Fibroblast of lung (primary cell): ENCODE results near the gene INTS4. TPM values are rescaled to one million over a fixed set of nuclear protein-coding genes. Genes with fewer than 3 reads are reported as not detected.
"Not testable (repeated sequence)": the region's sequence is repeated elsewhere in the genome, so short reads cannot be mapped to it uniquely, and the experiment has no call there.

ENCODE experiments used
- DNase-seq, 2 donors: peaks; one replicate each; pipeline versions ENCODE4 v3.0.0 to v3.0.0-alpha.2; 2010; ENCODE audit warnings: low read depth in 2 of 2
- H2AFZ ChIP-seq: 2 replicates; pipeline ENCODE4 v1.5.1; 2012; ENCODE audit warnings: low read length, control low read depth, inconsistent platforms
- H3K27ac ChIP-seq: 2 replicates; pipeline ENCODE4 v1.5.1; 2011; ENCODE audit warnings: low read length, control low read depth; ENCODE audit not compliant: insufficient read depth
- H3K27me3 ChIP-seq: 2 replicates; pipeline ENCODE4 v1.5.1; 2011; ENCODE audit warnings: mild to moderate bottlenecking, low read length; ENCODE audit not compliant: control insufficient read depth, insufficient read depth
- H3K36me3 ChIP-seq: 2 replicates; pipeline ENCODE4 v1.5.1; 2011; ENCODE audit warnings: low read length; ENCODE audit not compliant: control insufficient read depth, insufficient read depth
- H3K4me1 ChIP-seq: 2 replicates; pipeline ENCODE4 v1.5.1; 2011; ENCODE audit warnings: low read length; ENCODE audit not compliant: control insufficient read depth, insufficient read depth; ENCODE audit errors: extremely low read depth
- H3K4me2 ChIP-seq: 2 replicates; pipeline ENCODE4 v1.5.1; 2011; ENCODE audit warnings: low read length, control low read depth; ENCODE audit not compliant: insufficient read depth; ENCODE audit errors: extremely low read depth
- H3K4me3 ChIP-seq, 4 experiments: fragments of 200-600 bp in 1 of 4; sonication (generic) in 1 of 4; replicated peaks in 1 of 4; 2 replicates each; pipeline ENCODE4 v1.5.1; 2011 to 2016; ENCODE audit warnings: low read length in 4 of 4, low read depth in 3 of 4, mild to moderate bottlenecking in 3 of 4, control low read depth in 2 of 4, inconsistent platforms in 1 of 4, mixed read lengths in 1 of 4; ENCODE audit not compliant: insufficient read depth in 1 of 4; ENCODE audit errors: control extremely low read depth in 1 of 4
- H3K79me2 ChIP-seq: 2 replicates; pipeline ENCODE4 v1.5.1; 2012; ENCODE audit warnings: mild to moderate bottlenecking, low read length, inconsistent platforms; ENCODE audit not compliant: control insufficient read depth, insufficient read depth
- H3K9ac ChIP-seq: 2 replicates; pipeline ENCODE4 v1.5.1; 2011; ENCODE audit warnings: mild to moderate bottlenecking, low read length, control low read depth; ENCODE audit not compliant: insufficient read depth
- H3K9me3 ChIP-seq: 2 replicates; pipeline ENCODE4 v1.5.1; 2012; ENCODE audit warnings: low read depth, low read length; ENCODE audit not compliant: control insufficient read depth, insufficient read depth
- H4K20me1 ChIP-seq: 2 replicates; pipeline ENCODE4 v1.5.1; 2011; ENCODE audit warnings: low read length; ENCODE audit not compliant: control insufficient read depth, insufficient read depth; ENCODE audit errors: extremely low read depth
- CTCF ChIP-seq, 2 donors: IDR thresholded peaks in 1 of 2; conservative IDR thresholded peaks in 1 of 2; 1 replicate in 1 of 2; 2 replicates in 1 of 2; pipeline ENCODE4 v1.5.1; 2011 to 2012; ENCODE audit warnings: low read length in 2 of 2, control low read depth in 1 of 2, inconsistent platforms in 1 of 2, low read depth in 1 of 2, mild to moderate bottlenecking in 1 of 2
- EZH2 ChIP-seq: IDR thresholded peaks from 2 replicates; pipeline ENCODE4 v1.5.1; 2012; ENCODE audit warnings: low read length, control low read depth, mild to moderate bottlenecking; ENCODE audit errors: missing control alignments
- polyA plus RNA-seq, 2 donors: library from polyadenylated mRNA; depleted of rRNA in 1 of 2; stranded (reverse) in 1 of 2; unstranded in 1 of 2; fragments of >200 nt; gene quantifications; 2 replicates each; pipeline ENCODE4 v1.2.1, GENCODE V29; 2011 to 2012; ENCODE audit warnings: missing spikeins in 1 of 2
- total RNA-seq: library from RNA; depleted of rRNA; stranded (reverse); fragments of >200 nt; gene quantifications from 2 replicates; pipeline ENCODE4 v1.2.1, GENCODE V29; 2014

INTS4 gene
- total and polyA plus RNA-seq, 2 donors (not counting 1 experiment from before 2014, with no cell fraction given) = 17.2 to 38.6 TPM

GRCh38 chr11:77868744-77869143, 125.7 kb downstream of the INTS4 start:
- no peak overlapping the region for H3K4me2 ChIP-seq
- DNase-seq = no peak
- H3K27ac ChIP-seq = no peak overlapping the region
- no peaks in the 10 kb centered on the region for H3K4me1 ChIP-seq
- no peaks in the 10 kb centered on the region for H4K20me1 ChIP-seq
- H3K9ac ChIP-seq = no peak overlapping the region
- H3K36me3 ChIP-seq = no peaks in the 10 kb centered on the region
- no peaks in the 10 kb centered on the region for H3K79me2 ChIP-seq
- H2AFZ ChIP-seq = no peak overlapping the region
- TF ChIP-seq CTCF (conservative IDR thresholded peaks at IDR 0.05 in 1 of 2, IDR thresholded peaks at IDR 0.05 in 1 of 2; ENCODE audit: low read depth in 1 of 2, low read length in 2 of 2) (no peak), EZH2 (no peak)
- H3K9me3 ChIP-seq = no peaks in the 10 kb centered on the region
- no peak overlapping the region for H3K4me3 ChIP-seq
- H3K27me3 ChIP-seq = no peaks in the 10 kb centered on the region

GRCh38 chr11:77866336-77866735, 128.1 kb downstream of the INTS4 start:
- H3K27me3 ChIP-seq = no peaks in the 10 kb centered on the region
- H3K79me2 ChIP-seq = no peaks in the 10 kb centered on the region
- H3K4me1 ChIP-seq = no peaks in the 10 kb centered on the region
- no peaks in the 10 kb centered on the region for H4K20me1 ChIP-seq
- H2AFZ ChIP-seq = no peak overlapping the region
- no peak overlapping the region for H3K27ac ChIP-seq
- DNase-seq = no peak
- H3K4me2 ChIP-seq = no peak overlapping the region
- no peaks in the 10 kb centered on the region for H3K36me3 ChIP-seq
- no peaks in the 10 kb centered on the region for H3K9me3 ChIP-seq
- no peak overlapping the region for H3K9ac ChIP-seq
- no peak for TF ChIP-seq EZH2
- H3K4me3 ChIP-seq = no peak overlapping the region

GRCh38 chr11:77865805-77866204, 128.7 kb downstream of the INTS4 start:
- Histone ChIP-seq H3K4me1 (no peaks in the 10 kb centered on the region), H3K4me3 (no peak overlapping the region), H3K79me2 (no peaks in the 10 kb centered on the region), H3K27ac (no peak overlapping the region), H3K36me3 (no peaks in the 10 kb centered on the region), H4K20me1 (no peaks in the 10 kb centered on the region), H3K9ac (no peak overlapping the region), H2AFZ (no peak overlapping the region), H3K27me3 (no peaks in the 10 kb centered on the region), H3K9me3 (no peaks in the 10 kb centered on the region), H3K4me2 (no peak overlapping the region)
- peak in 1 of 2 donors; percentile 59 for DNase-seq
- TF ChIP-seq CTCF (conservative IDR thresholded peaks at IDR 0.05 in 1 of 2, IDR thresholded peaks at IDR 0.05 in 1 of 2; ENCODE audit: low read depth in 1 of 2, low read length in 2 of 2) (no peak), EZH2 (no peak)

- H3K27me3 ChIP-seq, H3K27ac ChIP-seq, DNase-seq, H3K4me2 ChIP-seq, H3K4me1 ChIP-seq, H3K9me3 ChIP-seq, H3K36me3 ChIP-seq, H3K9ac ChIP-seq, H3K4me3 ChIP-seq, H4K20me1 ChIP-seq, H3K79me2 ChIP-seq, H2AFZ ChIP-seq: not testable (repeated sequence)
Measured at GRCh38 chr11:77861444-77861843, 133.0 kb downstream of the INTS4 start.

GRCh38 chr11:77857906-77858457, 136.5 kb downstream of the INTS4 start:
- H2AFZ ChIP-seq, H3K27me3 ChIP-seq, H3K36me3 ChIP-seq, H3K9me3 ChIP-seq, H4K20me1 ChIP-seq, H3K79me2 ChIP-seq, H3K27ac ChIP-seq, H3K4me2 ChIP-seq, H3K4me1 ChIP-seq, H3K9ac ChIP-seq, DNase-seq, H3K4me3 ChIP-seq: not testable (repeated sequence)
